CD4-positive, alpha-beta memory T cell (primary cell): ENCODE measurements around the gene GTF3C4. TPM values are rescaled to one million over a fixed set of nuclear protein-coding genes. Genes with fewer than 3 reads are reported as not detected.

Experiments used
- CTCF ChIA-PET: fragments of 350-600 bp; sonication (Branson Sonifier 250); formaldehyde crosslinking; loops from one replicate; lab custom pipeline; 2021; ENCODE audit warnings: inconsistent platforms; ENCODE audit not compliant: partially characterized antibody; lab: Charles Lee
- POLR2A ChIA-PET: fragments of 350-600 bp; sonication (Branson Sonifier 250); formaldehyde crosslinking; loops from one replicate; lab custom pipeline; 2021; ENCODE audit not compliant: partially characterized antibody; lab: Charles Lee
- DNase-seq, 5 donors: peaks; one replicate each; pipeline versions ENCODE4 v3.0.0 to v3.0.0-alpha.2; 2020 to 2022; ENCODE audit warnings: mixed read lengths in 1 of 5
- H3K27ac ChIP-seq: one replicate; pipeline ENCODE4 v1.7.0; 2013; ENCODE audit warnings: low read depth, low read length
- H3K27me3 ChIP-seq: 2 replicates; pipeline ENCODE4 v1.7.0; 2013; ENCODE audit warnings: mild to moderate bottlenecking, low read length, moderate library complexity; ENCODE audit not compliant: insufficient read depth
- H3K36me3 ChIP-seq: 2 replicates; pipeline ENCODE4 v1.7.0; 2013; ENCODE audit warnings: mild to moderate bottlenecking, low read length, moderate library complexity; ENCODE audit not compliant: insufficient read depth
- H3K4me1 ChIP-seq: 2 replicates; pipeline ENCODE4 v1.7.0; 2013; ENCODE audit warnings: mild to moderate bottlenecking, low read length, moderate library complexity; ENCODE audit not compliant: insufficient read depth
- H3K4me3 ChIP-seq, 2 donors: one replicate each; pipeline ENCODE4 v1.7.0; 2013; ENCODE audit warnings: low read length in 2 of 2, mild to moderate bottlenecking in 1 of 2
- H3K9me3 ChIP-seq, 2 donors: one replicate each; pipeline ENCODE4 v1.7.0; 2013; ENCODE audit warnings: low read length in 2 of 2, control low read depth in 1 of 2; ENCODE audit not compliant: control insufficient read depth in 1 of 2
- H3K27ac Mint-ChIP-seq, 7 donors: one replicate each; pipeline ENCODE4 v1.8.0; 2020 to 2021; ENCODE audit warnings: mixed read lengths in 7 of 7, mild to moderate bottlenecking in 6 of 7, inconsistent platforms in 3 of 7, moderate library complexity in 3 of 7
- H3K27me3 Mint-ChIP-seq, 2 donors: one replicate each; pipeline ENCODE4 v1.8.0; 2020 to 2021; ENCODE audit warnings: mixed read lengths in 2 of 2
- H3K36me3 Mint-ChIP-seq, 2 donors: one replicate each; pipeline ENCODE4 v1.8.0; 2020 to 2021; ENCODE audit warnings: mixed read lengths in 2 of 2, inconsistent platforms in 1 of 2, mild to moderate bottlenecking in 1 of 2
- H3K4me1 Mint-ChIP-seq, 4 donors: one replicate each; pipeline ENCODE4 v1.8.0; 2020 to 2021; ENCODE audit warnings: mixed read lengths in 4 of 4, mild to moderate bottlenecking in 1 of 4
- H3K4me3 Mint-ChIP-seq, 8 donors: one replicate each; pipeline ENCODE4 v1.8.0; 2020 to 2021; ENCODE audit warnings: mixed read lengths in 8 of 8, mild to moderate bottlenecking in 7 of 8, moderate library complexity in 6 of 8, inconsistent platforms in 3 of 8
- H3K9me3 Mint-ChIP-seq, 8 donors: one replicate each; pipeline ENCODE4 v1.8.0; 2020 to 2021; ENCODE audit warnings: mixed read lengths in 8 of 8, mild to moderate bottlenecking in 5 of 8, inconsistent platforms in 3 of 8, moderate library complexity in 1 of 8
- intact Hi-C: fragments of 100-400 bp; cut with micrococcal nuclease; formaldehyde crosslinking; loops from one replicate; pipeline ENCODE4 v1.15.1; 2023
- polyA plus RNA-seq, 2 donors: library from polyadenylated mRNA; unstranded; fragments of 300-500 nt; fragmentation: Illumina TruSeq; gene quantifications; one replicate each; pipeline ENCODE4 v1.2.3, GENCODE V29; 2021
- total RNA-seq, 2 experiments: library from RNA; stranded (reverse); gene quantifications; one replicate each; pipeline ENCODE4 v1.2.3, GENCODE V29; 2021

Gene GTF3C4
- total and polyA plus RNA-seq, 4 experiments from 2014 or later: 2.7 to 13.2 (median 8.3) TPM

DNA sequence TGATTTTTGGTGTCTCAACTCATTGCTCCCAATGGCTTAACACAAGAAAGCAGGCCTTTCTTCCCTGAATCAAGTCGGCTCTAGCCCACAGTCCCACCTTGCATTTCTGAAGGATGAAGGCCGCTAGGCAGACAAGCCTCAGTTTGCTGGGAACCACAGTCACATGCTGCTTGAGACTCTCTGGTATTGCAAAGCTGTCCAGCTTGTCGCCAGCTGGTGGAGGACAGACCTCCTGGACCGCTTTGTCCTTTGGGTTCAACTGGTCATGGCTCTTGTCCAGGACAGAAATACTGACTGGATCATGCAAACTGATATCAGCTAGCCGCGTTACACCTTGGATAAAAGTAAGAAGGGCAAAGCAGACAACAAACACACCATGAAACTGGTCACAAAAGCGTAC lies 23.5 kb upstream of the GTF3C4 start:
- CTCF ChIA-PET: interaction anchor here (1.4 kb wide), 1 partner anchor 326 kb away, joined by 3 read pairs; no protein-coding TSS in a partner anchor
- Mint-ChIP-seq H3K4me1 (no peaks in the 10 kb centered on the region), H3K27ac (no peak overlapping the region)

DNA sequence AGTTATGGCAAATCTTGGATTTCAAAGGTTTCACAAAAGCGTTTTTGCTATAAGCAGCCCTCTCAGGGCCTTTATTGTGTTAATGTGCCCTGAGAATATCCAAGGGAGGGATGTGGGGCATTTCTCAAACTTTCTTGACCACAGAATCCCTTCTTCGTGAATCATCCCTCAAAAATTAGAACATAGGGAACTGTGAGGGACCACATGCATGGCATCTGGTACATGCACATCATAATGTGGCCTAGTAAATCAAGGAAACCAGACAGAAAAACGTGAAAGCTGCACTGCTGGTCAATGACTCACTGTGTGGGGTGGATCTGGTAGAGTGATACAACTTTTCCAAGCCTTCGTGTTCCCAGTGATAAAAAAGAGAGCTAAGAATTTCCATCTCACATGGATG lies 22.9 kb upstream of the GTF3C4 start:
- Mint-ChIP-seq H3K27ac (no peak overlapping the region), H3K4me1 (no peaks in the 10 kb centered on the region), H3K27me3 (no peaks in the 10 kb centered on the region), H3K9me3 (no peaks in the 10 kb centered on the region), H3K36me3 (peaks cover 72 to 91% of the 10 kb centered on the region in 2 donors), H3K4me3 (no peak overlapping the region)
- CTCF ChIA-PET: no interaction called here
- Histone ChIP-seq H3K27ac (no peak overlapping the region), H3K9me3 (no peaks in the 10 kb centered on the region), H3K27me3 (no peaks in the 10 kb centered on the region), H3K36me3 (peaks cover 84% of the 10 kb centered on the region), H3K4me1 (no peaks in the 10 kb centered on the region), H3K4me3 (no peak overlapping the region)
- POLR2A ChIA-PET: no interaction called here
- intact Hi-C loops: no loop called here
- DNase-seq: no peak

More for the DNA sequence above, 23.5 kb upstream of the GTF3C4 start:
- H3K36me3 Mint-ChIP-seq: peaks cover 73 to 92% of the 10 kb centered on the region in 2 donors
- Histone ChIP-seq H3K4me1 (no peaks in the 10 kb centered on the region), H3K27ac (no peak overlapping the region), H3K4me3 (no peak overlapping the region), H3K27me3 (no peaks in the 10 kb centered on the region), H3K36me3 (peaks cover 81% of the 10 kb centered on the region), H3K9me3 (no peaks in the 10 kb centered on the region)
- H3K9me3 Mint-ChIP-seq: no peaks in the 10 kb centered on the region
- intact Hi-C loops: no loop called here
- no peak for DNase-seq
- no peak overlapping the region for H3K4me3 Mint-ChIP-seq
- H3K27me3 Mint-ChIP-seq: no peaks in the 10 kb centered on the region
- POLR2A ChIA-PET: no interaction called here

DNA sequence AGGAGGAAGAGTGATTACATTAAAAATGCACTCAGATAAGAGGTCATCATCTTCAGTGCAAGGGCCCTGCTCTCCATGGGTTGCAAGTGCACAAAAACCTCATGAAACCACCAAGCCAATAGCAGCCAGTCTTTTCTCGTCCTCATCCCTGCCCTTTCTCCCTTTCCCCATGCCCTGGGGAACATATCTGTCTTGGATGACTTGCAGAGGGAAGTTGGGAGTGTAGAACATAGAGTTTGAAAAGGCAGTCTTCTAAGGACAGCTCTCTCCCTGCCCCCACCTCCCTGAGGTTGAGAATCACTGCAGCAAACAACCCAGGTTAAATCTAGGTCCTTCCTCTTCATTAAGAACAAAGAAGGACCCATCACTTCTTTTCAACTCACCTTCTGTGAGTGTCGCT lies 22.5 kb upstream of the GTF3C4 start:
- intact Hi-C loops: no loop called here
- Histone ChIP-seq H3K36me3 (peaks cover 85% of the 10 kb centered on the region), H3K27ac (no peak overlapping the region), H3K4me1 (no peaks in the 10 kb centered on the region), H3K4me3 (no peak overlapping the region), H3K9me3 (no peaks in the 10 kb centered on the region), H3K27me3 (no peaks in the 10 kb centered on the region)
- H3K36me3 Mint-ChIP-seq: peaks cover 72 to 91% of the 10 kb centered on the region in 2 donors
- H3K27ac Mint-ChIP-seq: no peak overlapping the region
- no peak overlapping the region for H3K4me3 Mint-ChIP-seq
- H3K4me1 Mint-ChIP-seq: no peaks in the 10 kb centered on the region
- no peaks in the 10 kb centered on the region for H3K9me3 Mint-ChIP-seq
- H3K27me3 Mint-ChIP-seq: no peaks in the 10 kb centered on the region
- ChIA-PET POLR2A (no interaction called here), CTCF (no interaction called here)
- DNase-seq: no peak

GRCh38 chr9:132648283-132648682 lies 22.0 kb upstream of the GTF3C4 start:
- Histone ChIP-seq H3K36me3 (peaks cover 83% of the 10 kb centered on the region), H3K9me3 (no peaks in the 10 kb centered on the region), H3K27me3 (no peaks in the 10 kb centered on the region), H3K27ac (no peak overlapping the region), H3K4me1 (no peaks in the 10 kb centered on the region), H3K4me3 (no peak overlapping the region)
- intact Hi-C loops: no loop called here
- H3K4me3 Mint-ChIP-seq: no peak overlapping the region
- H3K36me3 Mint-ChIP-seq: peaks cover 68 to 87% of the 10 kb centered on the region in 2 donors
- no peaks in the 10 kb centered on the region for H3K4me1 Mint-ChIP-seq
- no peaks in the 10 kb centered on the region for H3K9me3 Mint-ChIP-seq
- no peak for DNase-seq
- ChIA-PET CTCF (no interaction called here), POLR2A (no interaction called here)
- H3K27ac Mint-ChIP-seq: no peak overlapping the region
- H3K27me3 Mint-ChIP-seq: no peaks in the 10 kb centered on the region

DNA sequence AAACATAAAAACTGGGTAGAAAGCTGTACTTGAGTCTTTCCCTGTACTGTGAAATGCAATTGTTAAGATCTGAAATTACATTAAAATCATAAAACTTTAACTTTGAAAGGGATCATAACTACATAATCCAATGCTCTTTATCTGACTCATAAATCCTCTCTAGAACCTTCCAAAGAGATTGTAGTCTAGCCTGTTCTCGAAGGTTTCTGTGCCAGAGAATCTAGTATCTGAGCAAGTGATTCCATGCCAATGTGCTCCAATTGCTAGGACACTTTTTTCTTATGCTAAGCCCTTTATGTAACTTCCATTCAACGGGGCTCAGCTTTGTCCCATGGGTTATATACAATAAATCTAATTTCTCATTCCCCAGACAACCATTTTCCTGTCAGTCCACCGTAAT lies 21.6 kb upstream of the GTF3C4 start:
- no peaks in the 10 kb centered on the region for H3K27me3 ChIP-seq
- no peaks in the 10 kb centered on the region for H3K9me3 Mint-ChIP-seq
- no peaks in the 10 kb centered on the region for H3K9me3 ChIP-seq
- no peak overlapping the region for H3K27ac ChIP-seq
- no peak overlapping the region for H3K4me3 ChIP-seq
- no peak overlapping the region for H3K27ac Mint-ChIP-seq
- POLR2A ChIA-PET: no interaction called here
- no peak overlapping the region for H3K4me3 Mint-ChIP-seq
- intact Hi-C loops: no loop called here
- H3K36me3 Mint-ChIP-seq: peaks cover 64 to 83% of the 10 kb centered on the region in 2 donors
- CTCF ChIA-PET: no interaction called here
- H3K36me3 ChIP-seq: peaks cover 79% of the 10 kb centered on the region
- no peaks in the 10 kb centered on the region for H3K27me3 Mint-ChIP-seq
- no peak for DNase-seq
- no peaks in the 10 kb centered on the region for H3K4me1 ChIP-seq
- H3K4me1 Mint-ChIP-seq: no peaks in the 10 kb centered on the region

DNA sequence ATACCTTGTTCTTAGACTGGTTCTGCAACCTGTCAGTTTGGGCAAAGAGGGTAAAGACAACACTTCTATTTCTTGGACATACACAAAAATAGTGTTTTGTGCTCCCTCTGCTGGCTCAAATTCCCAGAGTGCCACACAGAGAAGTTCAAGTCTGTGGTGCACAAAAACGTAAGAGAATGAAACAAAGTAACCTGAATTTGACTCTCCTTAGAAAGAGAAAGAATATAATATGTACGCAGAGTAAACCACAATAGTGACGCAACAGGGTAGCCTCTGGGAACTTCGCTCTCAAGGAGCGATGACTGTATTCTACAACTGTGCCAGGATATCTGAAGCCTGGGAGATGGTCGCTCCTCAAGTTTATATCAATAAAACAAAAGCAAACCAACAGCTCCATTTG lies 19.0 kb upstream of the GTF3C4 start:
- peaks cover 58% of the 10 kb centered on the region for H3K36me3 ChIP-seq
- POLR2A ChIA-PET: no interaction called here

DNA sequence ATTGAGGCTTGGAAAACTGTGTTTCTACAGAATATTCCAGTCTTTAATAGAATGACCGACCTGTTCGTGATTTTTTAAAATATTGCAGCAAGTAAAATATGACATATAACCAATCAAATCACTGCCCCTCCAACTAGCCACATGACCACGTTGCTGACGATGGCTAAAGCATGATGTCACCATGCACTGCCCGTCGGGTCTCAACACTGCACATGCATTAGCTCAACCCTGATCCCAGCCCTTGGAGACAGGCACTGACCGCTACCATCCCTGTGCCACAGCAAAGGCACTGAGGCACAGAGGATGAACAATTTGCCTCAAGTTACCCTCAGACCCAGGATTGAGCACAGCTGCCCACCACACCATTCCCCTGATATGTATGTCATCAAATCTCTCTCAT lies 14.0 kb upstream of the GTF3C4 start:
- Mint-ChIP-seq H3K4me3 (no peak overlapping the region), H3K36me3 (peaks cover 45 to 60% of the 10 kb centered on the region in 2 donors), H3K4me1 (peaks cover 0 to 6% (median 1%) of the 10 kb centered on the region in 4 donors), H3K9me3 (no peaks in the 10 kb centered on the region), H3K27ac (no peak overlapping the region), H3K27me3 (no peaks in the 10 kb centered on the region)
- CTCF ChIA-PET: no interaction called here
- no peak overlapping the region for H3K27ac ChIP-seq
- H3K36me3 ChIP-seq: peaks cover 37% of the 10 kb centered on the region
- no peaks in the 10 kb centered on the region for H3K9me3 ChIP-seq
- DNase-seq: no peak
- H3K27me3 ChIP-seq: no peaks in the 10 kb centered on the region
- no peaks in the 10 kb centered on the region for H3K4me1 ChIP-seq
- intact Hi-C loops: no loop called here
- no peak overlapping the region for H3K4me3 ChIP-seq
- POLR2A ChIA-PET: no interaction called here

More for the DNA sequence above, 19.0 kb upstream of the GTF3C4 start:
- Mint-ChIP-seq H3K4me1 (peaks cover 0 to 6% (median 1%) of the 10 kb centered on the region in 4 donors), H3K36me3 (peaks cover 59 to 71% of the 10 kb centered on the region in 2 donors), H3K4me3 (no peak overlapping the region), H3K27me3 (no peaks in the 10 kb centered on the region), H3K27ac (no peak overlapping the region), H3K9me3 (no peaks in the 10 kb centered on the region)
- Histone ChIP-seq H3K9me3 (no peaks in the 10 kb centered on the region), H3K27ac (no peak overlapping the region), H3K27me3 (no peaks in the 10 kb centered on the region), H3K4me3 (no peak overlapping the region), H3K4me1 (no peaks in the 10 kb centered on the region)
- DNase-seq: no peak
- intact Hi-C loops: loop anchor here (5.0 kb wide), 1 partner anchor 239 kb away; the partner anchor contains the start of gene CFAP77
- CTCF ChIA-PET: no interaction called here
